ENCODE measurements around the gene TMEM238.
"Not testable (repeated sequence)": the region's sequence is repeated elsewhere in the genome, so short reads cannot be mapped to it uniquely, and the experiment has no call there.

The TMEM238 gene

DNA sequence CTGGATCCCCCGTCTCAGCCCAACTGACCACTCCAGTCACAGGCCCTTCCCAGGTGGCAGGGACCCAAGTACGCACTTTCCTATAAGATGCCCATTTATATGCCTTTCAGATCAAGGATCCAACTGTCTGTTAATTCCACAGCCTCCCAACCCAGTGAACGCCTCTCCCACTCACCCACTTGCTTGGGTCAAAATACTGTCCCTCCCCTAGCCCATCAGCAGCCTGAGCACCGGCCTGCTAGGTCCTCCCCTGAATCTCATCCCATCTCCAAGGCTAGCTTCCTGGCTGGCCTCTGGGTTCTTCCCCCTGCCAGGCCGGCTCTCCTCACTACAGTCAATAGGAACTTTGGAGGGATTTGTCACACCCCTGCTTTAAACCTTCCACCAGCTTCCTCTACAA lies 21.5 kb upstream of the TMEM238 start:
- Histone ChIP-seq H3K9me3 (peaks cover 21% of the 10 kb centered on the region), H3K4me3 (peak overlapping the region; percentile 99), H3K27ac (no peak overlapping the region), H3K9ac (peak overlapping the region; percentile 99), H3K27me3 (no peaks in the 10 kb centered on the region), H4K20me1 (peaks cover 69% of the 10 kb centered on the region), H3K4me2 (peak overlapping the region; percentile 97), H3K4me1 (peaks cover 57% of the 10 kb centered on the region), H3K36me3 (peaks cover 61% of the 10 kb centered on the region)
- no peak for TF ChIP-seq Cebpa-rat (IDR thresholded peaks at IDR 0.05)

DNA sequence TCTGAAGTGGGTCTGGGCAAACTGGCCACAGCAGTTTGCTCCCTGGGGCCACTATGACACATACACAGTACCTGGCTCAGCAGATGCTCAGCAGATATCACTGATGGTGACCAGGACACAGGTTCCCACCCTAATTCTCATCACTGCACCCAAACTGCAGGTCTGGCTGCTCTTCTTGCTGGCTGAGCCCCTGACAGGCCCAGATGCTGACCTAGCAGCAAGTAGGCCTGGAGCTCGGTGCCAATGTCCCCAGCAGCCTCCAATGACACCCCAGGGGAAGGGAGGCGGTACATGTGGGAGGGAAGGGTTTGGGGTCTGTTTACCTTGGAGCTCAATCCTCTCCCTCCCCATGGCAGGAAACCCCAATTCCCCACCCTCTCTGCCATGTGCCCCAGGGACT lies 18.4 kb upstream of the TMEM238 start:
- Histone ChIP-seq H3K27ac (no peak overlapping the region), H3K27me3 (no peaks in the 10 kb centered on the region), H3K4me1 (peaks cover 50% of the 10 kb centered on the region), H4K20me1 (peaks cover 98% of the 10 kb centered on the region), H3K4me2 (peak overlapping the region; percentile 71), H3K9me3 (no peaks in the 10 kb centered on the region), H3K4me3 (no peak overlapping the region), H3K36me3 (peaks cover 86% of the 10 kb centered on the region), H3K9ac (peak overlapping the region; percentile 60)
- TF ChIP-seq Cebpa-rat (IDR thresholded peaks at IDR 0.05) = no peak

DNA sequence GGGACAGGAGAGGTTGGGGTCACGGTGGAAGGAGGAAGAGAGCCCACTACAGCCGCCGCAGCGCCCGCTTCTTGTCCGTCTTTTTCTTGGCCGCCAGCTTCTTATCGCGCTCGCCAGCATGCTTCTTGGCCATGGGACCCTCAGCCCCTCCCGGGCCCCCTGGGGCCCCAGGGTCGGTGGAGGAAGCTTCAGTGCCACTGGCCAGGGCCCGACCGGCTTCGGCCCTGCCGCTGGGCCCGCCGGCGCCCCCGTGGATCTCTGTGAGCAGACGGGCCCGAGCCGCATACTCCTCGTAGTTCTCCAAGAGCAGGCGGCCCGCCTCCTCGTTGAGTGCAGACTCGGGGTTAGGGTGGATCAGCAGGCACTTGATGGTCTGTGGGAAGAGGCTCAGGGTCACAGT lies 17.3 kb upstream of the TMEM238 start:
- H3K4me1 ChIP-seq = peaks cover 46% of the 10 kb centered on the region
- not testable (repeated sequence) for H3K9ac ChIP-seq, H3K27ac ChIP-seq, H3K27me3 ChIP-seq, H3K4me3 ChIP-seq, H3K9me3 ChIP-seq, H3K4me2 ChIP-seq
- peaks cover 93% of the 10 kb centered on the region for H4K20me1 ChIP-seq
- H3K36me3 ChIP-seq = peaks cover 82% of the 10 kb centered on the region

DNA sequence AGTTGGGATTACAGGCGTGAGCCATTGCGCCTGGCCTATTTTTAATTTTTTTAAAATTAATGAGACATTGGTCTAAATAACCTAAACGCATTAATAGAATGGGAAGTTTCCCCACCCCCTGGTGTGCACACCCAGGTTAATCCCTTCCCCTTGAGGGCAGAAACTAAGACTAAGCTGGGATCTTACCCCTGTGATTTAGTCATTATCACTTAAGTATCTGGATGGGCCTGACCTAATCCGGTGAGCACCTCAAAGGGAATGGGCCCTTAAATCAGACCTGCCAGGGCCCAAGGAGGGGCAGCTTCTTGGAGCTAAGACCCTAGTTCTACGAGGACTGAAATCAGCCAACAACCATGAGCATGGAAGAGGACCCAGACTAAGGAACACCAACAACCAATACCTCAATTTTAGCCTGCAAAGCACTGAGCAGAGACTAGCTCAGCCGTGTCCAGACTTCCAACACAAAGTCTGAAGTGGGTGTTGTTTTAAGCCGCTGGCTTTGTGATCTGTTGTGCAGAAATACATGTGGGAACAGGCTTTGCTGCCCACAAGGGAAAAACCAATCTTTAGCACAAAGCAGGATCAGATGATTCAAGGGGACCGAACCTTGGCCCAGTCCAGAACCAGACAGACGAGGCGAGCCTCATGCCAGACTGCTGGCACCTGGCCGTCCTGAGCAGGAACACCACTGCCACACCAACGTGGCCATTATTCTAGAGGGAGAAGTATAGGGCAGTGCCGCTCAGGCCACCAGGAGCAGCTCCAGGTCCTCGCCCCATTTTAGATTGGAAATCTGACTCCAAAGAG lies 16.4 kb upstream of the TMEM238 start:
- Histone ChIP-seq H3K4me3 (no peak overlapping the region), H3K27ac (no peak overlapping the region), H3K4me1 (peaks cover 37% of the 10 kb centered on the region), H3K36me3 (peaks cover 73% of the 10 kb centered on the region), H3K9me3 (no peaks in the 10 kb centered on the region), H3K4me2 (no peak overlapping the region), H4K20me1 (peaks cover 84% of the 10 kb centered on the region), H3K27me3 (no peaks in the 10 kb centered on the region), H3K9ac (0 out of 2 replicates have a peak overlapping the region, but pooled peaks have one; percentile 41)
- TF ChIP-seq Cebpa-rat (IDR thresholded peaks at IDR 0.05) = no peak

DNA sequence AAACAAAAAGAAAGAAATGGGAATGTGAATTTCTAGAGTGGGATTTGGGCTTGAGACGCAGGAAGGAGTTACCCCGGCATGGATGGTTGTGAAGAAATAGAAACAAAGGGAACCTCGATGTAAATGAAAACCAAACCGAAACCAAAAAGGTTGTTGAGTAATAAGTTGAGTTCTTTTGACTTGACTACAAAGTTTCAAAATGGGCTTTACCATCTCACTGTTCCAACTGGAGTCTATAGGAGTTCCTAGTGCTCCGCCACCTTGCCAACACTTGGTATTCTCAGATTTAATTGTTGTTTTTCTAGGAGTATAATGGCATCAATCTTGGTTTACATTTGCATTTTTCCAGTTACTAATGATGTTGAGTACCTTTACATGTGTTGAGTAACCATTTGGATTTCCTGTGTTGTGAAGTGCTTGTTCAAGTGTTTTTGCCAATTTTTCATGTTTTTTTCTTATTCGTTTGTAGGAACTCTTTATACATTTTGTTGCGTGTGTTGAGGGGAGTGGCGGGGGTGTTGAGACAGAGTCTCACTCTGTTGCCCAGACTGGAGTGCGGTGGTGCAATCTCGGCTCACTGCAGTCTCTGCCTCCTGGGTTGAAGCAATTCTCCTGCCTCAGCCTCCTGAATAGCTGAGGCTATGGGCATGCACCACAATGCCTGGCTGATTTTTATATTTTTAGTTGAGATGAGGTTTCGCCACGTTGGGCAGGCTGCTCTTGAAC lies 14.3 kb upstream of the TMEM238 start:
- no peak overlapping the region for H3K4me2 ChIP-seq

DNA sequence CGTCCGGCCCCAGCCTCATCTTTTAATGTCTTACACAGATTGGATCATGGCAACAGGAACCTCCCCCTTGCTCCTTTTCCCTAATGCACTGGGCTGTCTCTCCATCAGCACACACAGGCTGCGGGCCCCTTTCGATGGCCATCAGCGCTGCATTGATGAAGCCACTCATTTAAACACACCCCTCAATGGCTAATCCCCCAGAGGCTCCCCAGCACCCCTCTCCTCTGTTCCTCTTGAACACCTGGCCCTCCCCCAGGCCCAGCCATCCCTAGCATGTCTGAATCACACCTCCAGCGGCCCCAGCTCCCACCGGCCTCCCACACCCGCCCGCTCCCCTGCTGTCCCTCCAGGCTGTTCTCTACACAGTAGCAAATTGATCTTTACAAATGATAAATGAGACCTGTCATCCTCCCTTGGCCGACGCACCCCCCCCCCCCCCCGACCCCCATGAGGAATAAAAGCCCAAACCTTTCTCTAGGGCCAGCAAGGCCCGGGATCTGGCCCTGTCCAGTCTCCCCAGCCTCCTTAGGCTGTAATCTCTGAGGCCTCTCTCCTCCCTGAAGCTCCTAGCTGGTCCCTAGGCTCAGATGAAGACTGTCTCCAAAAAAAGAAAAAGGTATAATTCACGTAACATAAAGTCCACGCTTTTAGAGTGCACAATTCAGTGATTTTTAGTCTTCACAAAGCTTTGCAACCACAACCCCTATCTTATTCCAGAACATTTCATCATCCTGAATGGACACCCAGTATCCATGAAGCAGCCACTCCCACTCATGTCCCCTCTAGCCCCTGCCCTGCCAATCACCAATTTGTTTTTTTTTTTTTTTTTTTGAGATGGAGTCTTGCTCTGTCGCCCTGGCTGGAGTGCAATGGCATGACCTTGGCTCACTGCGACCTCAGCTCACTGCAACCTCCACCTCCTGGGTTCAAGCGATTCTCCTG lies 9.0 kb upstream of the TMEM238 start:
- no peak for TF ChIP-seq Cebpa-rat (IDR thresholded peaks at IDR 0.05)
- H4K20me1 ChIP-seq = peaks cover 80% of the 10 kb centered on the region
- H3K9me3 ChIP-seq = no peaks in the 10 kb centered on the region
- peaks cover 45% of the 10 kb centered on the region for H3K4me1 ChIP-seq
- no peak overlapping the region for H3K4me2 ChIP-seq
- H3K36me3 ChIP-seq = peaks cover 50% of the 10 kb centered on the region
- no peaks in the 10 kb centered on the region for H3K27me3 ChIP-seq
- no peak overlapping the region for H3K9ac ChIP-seq
- no peak overlapping the region for H3K27ac ChIP-seq
- no peak overlapping the region for H3K4me3 ChIP-seq

More for the DNA sequence above, 14.3 kb upstream of the TMEM238 start:
- Histone ChIP-seq H3K27ac (no peak overlapping the region), H4K20me1 (peaks cover 80% of the 10 kb centered on the region), H3K9me3 (no peaks in the 10 kb centered on the region), H3K9ac (no peak overlapping the region), H3K27me3 (no peaks in the 10 kb centered on the region), H3K4me1 (peaks cover 16% of the 10 kb centered on the region), H3K36me3 (peaks cover 52% of the 10 kb centered on the region), H3K4me3 (no peak overlapping the region)
- TF ChIP-seq Cebpa-rat (IDR thresholded peaks at IDR 0.05) = no peak

DNA sequence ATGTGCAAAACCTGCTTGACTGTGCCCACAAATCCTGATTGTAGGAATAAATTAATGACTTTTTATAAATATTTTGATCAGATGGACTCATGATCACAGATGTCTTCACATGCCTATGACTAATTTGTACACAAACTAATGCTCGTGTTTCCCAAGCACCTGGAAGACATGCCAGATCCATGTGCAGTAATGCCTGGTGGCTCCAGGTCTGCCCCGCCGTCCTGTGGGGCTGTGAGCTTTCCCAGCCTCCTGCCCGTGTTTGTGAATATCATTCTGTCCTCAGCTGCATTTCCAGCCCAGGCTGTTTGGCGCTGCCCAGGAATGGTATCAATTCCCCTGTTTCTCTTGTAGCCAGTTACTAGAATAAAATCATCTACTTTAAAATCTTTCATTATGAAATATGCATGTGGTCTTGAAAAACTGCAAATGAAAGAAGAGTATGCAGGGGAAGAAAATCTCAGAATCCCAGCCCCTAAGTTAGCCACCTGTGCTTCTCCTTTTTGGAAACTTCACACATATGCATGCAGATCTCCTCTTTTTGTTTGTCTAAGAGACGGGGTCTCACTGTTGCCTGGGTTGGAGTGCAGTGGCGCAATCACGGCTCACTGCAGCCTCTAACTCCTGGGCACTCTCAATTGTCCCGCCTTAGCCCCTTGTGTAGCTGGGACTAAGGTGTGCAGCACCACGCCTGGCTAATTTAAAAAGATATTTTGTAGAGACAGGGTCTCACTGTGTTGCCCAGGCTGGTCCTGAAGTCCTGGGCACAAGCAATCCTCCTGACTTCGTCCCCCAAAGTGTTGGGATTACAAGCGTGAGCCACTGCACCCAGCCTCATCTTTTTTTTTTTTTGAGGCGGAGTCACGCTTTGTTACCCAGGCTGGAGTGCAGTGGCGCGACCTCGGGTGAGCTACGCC lies 7.9 kb upstream of the TMEM238 start:
- TF ChIP-seq Cebpa-rat (IDR thresholded peaks at IDR 0.05) = no peak
- H3K27ac ChIP-seq = no peak overlapping the region; the same call in 1 of the 2 replicates

DNA sequence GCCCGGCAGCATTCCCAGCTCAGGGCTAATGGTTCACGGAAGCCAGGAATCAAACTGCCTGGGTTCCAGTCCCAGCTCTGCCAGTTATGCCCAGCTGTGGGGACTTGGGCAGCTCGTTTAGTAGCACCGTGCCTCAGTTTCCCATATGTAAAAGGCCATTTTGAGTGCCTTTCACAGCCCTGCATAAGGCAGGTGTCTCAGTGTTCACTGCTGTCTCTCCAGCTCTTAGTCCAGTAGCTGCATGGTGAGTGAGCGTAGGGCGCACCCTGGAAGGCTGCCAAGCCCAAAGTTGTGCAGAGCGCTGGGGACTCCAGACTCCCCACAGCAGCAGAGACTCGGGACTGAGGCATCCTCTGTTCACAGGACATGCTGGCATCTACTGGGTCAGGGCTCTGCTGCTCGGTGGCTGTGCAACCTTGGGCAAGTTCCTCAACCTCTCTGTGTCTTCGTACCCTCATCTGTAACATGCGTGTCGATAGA lies 7.1 kb upstream of the TMEM238 start:
- Histone ChIP-seq H4K20me1 (peaks cover 88% of the 10 kb centered on the region), H3K4me2 (peak overlapping the region; percentile 23), H3K4me3 (no peak overlapping the region), H3K27ac (no peak overlapping the region), H3K9me3 (no peaks in the 10 kb centered on the region), H3K4me1 (peaks cover 59% of the 10 kb centered on the region), H3K27me3 (no peaks in the 10 kb centered on the region), H3K9ac (0 out of 2 replicates have a peak overlapping the region, but pooled peaks have one; percentile 2), H3K36me3 (peaks cover 65% of the 10 kb centered on the region)
- no peak for TF ChIP-seq Cebpa-rat (IDR thresholded peaks at IDR 0.05)

More for the DNA sequence above, 7.9 kb upstream of the TMEM238 start:
- Histone ChIP-seq H3K9ac (no peak overlapping the region), H3K9me3 (no peaks in the 10 kb centered on the region), H3K4me2 (peak overlapping the region; percentile 23), H3K4me3 (no peak overlapping the region), H4K20me1 (peaks cover 84% of the 10 kb centered on the region), H3K4me1 (peaks cover 57% of the 10 kb centered on the region), H3K36me3 (peaks cover 58% of the 10 kb centered on the region), H3K27me3 (no peaks in the 10 kb centered on the region)
